Activated naive CD8-positive, alpha-beta T cell treated with anti-CD3 and anti-CD28 coated beads, Interleukin-2, amount 50 U/mL, for 16 hours (primary cell): Measurements from ENCODE around the gene EXOC4.
"Not testable (repeated sequence)": the region's sequence is repeated elsewhere in the genome, so short reads cannot be mapped to it uniquely, and the experiment has no call there.

Experiments used
- DNase-seq: peaks from one replicate; pipeline ENCODE4 v3.0.0-alpha.2; 2020; ENCODE audit warnings: low read depth, low spot score

Gene EXOC4

GRCh38 chr7:134070673-134071072 lies 817.8 kb downstream of the EXOC4 start:
- no peak for DNase-seq

- no peak for DNase-seq
Observed at GRCh38 chr7:134071355-134072331, 818.8 kb downstream of the EXOC4 start.

GRCh38 chr7:134073276-134073675 lies 820.4 kb downstream of the EXOC4 start:
- no peak for DNase-seq

- DNase-seq: no peak
Observed at GRCh38 chr7:134075799-134076198, 822.9 kb downstream of the EXOC4 start.

GRCh38 chr7:134077560-134077959 lies 824.7 kb downstream of the EXOC4 start:
- DNase-seq: not testable (repeated sequence)

- no peak for DNase-seq
Observed at GRCh38 chr7:134078991-134079390, 826.1 kb downstream of the EXOC4 start.

- no peak for DNase-seq
Observed at GRCh38 chr7:134081695-134082094, 828.8 kb downstream of the EXOC4 start.

GRCh38 chr7:134083766-134084487 lies 831.0 kb downstream of the EXOC4 start:
- no peak for DNase-seq

GRCh38 chr7:134084488-134085144 lies 831.7 kb downstream of the EXOC4 start:
- no peak for DNase-seq

- DNase-seq: no peak
Observed at GRCh38 chr7:134085311-134085710, 832.4 kb downstream of the EXOC4 start.

- DNase-seq: no peak
Observed at GRCh38 chr7:134086998-134087735, 834.3 kb downstream of the EXOC4 start.

- no peak for DNase-seq
Observed at GRCh38 chr7:134088199-134088598, 835.3 kb downstream of the EXOC4 start.

- DNase-seq: no peak
Observed at GRCh38 chr7:134089446-134089845, 836.6 kb downstream of the EXOC4 start.

GRCh38 chr7:134098072-134098471 lies 845.2 kb downstream of the EXOC4 start:
- DNase-seq: no peak

- no peak for DNase-seq
Observed at GRCh38 chr7:134101716-134102115, 848.8 kb downstream of the EXOC4 start.

GRCh38 chr7:134104166-134104565 lies 851.3 kb downstream of the EXOC4 start:
- no peak for DNase-seq

GRCh38 chr7:134105841-134106240 lies 853.0 kb downstream of the EXOC4 start:
- DNase-seq: no peak

GRCh38 chr7:134108802-134109201 lies 855.9 kb downstream of the EXOC4 start:
- DNase-seq: no peak

GRCh38 chr7:134113655-134114054 lies 860.8 kb downstream of the EXOC4 start:
- no peak for DNase-seq

- no peak for DNase-seq
Observed at GRCh38 chr7:134114992-134115391, 862.1 kb downstream of the EXOC4 start.
